Stimulated activated CD4-positive, alpha-beta T cell treated with anti-CD3 and anti-CD28 coated beads, Interleukin-12 subunit alpha, Interleukin-12 subunit beta, amount 100 ng/mL, for 48 hours (primary cell): ENCODE measurements around the gene BTBD17.
A peak's percentile ranks its signal among the peaks of the same experiment; 100 is the strongest.

Experiments
- DNase-seq, 3 donors: peaks; one replicate each; pipeline ENCODE4 v3.0.0-alpha.2; 2020; ENCODE audit warnings: low read depth in 2 of 3, low spot score in 1 of 3

The BTBD17 gene

GRCh38 chr17:74389084-74389753, 27.6 kb upstream of the BTBD17 start:
- no peak for DNase-seq

DNA sequence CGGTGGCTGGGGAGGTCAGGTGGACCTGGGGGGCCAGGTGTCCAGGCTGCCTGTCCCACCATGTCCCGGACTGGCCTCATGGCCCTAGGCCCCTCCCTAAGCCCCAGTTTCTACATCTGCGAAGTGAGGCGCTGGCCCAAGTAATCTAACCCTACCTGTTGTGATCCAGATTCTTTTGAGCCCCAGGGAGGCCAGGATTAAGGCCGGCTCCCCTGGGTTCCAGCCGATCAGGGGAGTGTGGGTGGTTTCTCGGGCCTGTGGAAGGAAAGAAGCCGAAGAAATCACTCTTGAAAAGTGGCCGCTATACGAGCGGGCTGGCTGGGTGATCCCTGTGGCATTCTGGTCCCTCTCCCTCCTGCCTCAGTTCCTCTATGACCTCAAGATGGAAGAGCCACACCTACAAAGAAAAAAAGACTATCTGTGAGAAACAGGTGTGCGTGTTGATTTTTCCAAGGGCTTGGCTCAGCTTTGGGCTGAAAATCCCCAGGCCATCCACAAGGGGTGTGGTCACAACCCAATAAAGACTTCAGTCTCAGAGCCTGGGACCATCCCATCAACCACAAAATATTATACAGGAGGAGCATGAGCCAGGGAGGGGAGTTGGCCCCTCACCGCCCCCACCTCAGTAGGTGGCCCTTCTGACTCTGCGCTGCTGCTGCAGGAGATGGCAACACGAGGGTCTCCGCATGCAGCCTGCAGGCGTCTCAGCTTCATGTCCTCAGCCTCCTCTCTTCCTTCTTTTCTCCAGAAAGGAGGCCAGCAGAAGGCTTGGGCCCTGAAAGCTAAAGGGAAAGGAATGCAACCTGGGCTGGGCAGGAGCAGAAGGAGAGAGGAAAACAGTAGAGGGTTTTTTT, 25.9 kb upstream of the BTBD17 start:
- DNase-seq: no peak

DNA sequence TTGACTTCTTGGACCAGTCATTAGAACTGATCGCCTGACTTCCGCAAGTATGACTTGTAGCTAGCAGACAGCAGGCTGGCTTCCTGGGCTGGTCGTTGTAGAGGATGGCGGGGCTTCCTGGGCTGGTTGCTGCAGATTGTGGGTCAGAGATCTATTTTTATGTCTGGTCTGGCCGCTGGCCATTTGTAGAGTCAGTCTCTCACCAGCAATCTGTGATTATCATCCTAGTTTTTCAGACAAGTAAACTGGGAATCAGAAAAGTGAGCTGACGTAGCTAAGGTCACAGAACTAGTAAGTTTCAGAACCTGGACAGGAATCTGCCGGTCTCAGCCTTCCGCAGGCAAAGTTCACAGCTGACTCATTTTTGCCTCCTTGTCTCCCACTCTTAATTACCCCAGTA, 24.7 kb upstream of the BTBD17 start:
- no peak for DNase-seq

- DNase-seq: no peak
Observed at GRCh38 chr17:74385201-74385600, 23.5 kb upstream of the BTBD17 start.

- no peak for DNase-seq
Observed at GRCh38 chr17:74383141-74383540, 21.5 kb upstream of the BTBD17 start.

DNA sequence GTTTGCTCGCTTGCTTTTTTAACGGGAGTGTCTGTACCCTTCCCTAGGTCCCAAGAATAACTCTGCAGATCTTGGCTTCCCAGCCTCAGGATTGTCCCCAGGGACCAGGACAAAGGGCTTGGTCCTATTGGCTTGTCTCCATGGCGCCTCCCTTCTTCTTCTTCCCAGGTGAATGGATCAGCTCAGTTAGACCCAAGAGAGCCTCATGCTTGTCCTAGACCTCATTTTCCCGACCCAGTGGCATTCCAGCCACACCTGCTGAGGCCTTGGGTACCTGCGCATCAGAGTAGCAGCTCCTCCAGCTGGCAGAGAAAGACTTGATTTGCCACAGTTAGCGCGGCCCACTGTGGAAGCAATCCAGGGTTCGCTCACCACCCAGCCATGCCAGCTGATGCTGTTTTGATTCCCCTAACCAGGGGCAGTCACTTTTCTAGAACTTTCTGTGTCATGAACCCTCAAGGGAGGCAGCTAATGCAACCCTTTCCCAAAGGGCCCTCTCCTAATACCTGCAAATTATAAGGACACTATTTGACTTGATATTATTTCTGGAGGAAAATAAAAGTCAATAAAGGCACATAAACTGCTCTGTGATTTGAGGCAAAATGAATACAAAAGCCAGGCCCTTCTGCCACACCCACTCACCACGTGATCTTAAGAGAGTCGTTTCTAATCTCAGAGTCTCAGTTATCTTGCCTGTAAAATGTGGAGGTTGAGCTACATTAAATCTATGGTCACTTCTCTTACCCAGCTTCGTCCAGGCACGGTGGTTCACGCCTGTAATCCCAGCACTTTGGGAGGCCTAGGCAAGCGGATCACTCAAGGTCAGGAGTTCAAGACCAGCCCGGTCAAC, 19.5 kb upstream of the BTBD17 start:
- no peak for DNase-seq

DNA sequence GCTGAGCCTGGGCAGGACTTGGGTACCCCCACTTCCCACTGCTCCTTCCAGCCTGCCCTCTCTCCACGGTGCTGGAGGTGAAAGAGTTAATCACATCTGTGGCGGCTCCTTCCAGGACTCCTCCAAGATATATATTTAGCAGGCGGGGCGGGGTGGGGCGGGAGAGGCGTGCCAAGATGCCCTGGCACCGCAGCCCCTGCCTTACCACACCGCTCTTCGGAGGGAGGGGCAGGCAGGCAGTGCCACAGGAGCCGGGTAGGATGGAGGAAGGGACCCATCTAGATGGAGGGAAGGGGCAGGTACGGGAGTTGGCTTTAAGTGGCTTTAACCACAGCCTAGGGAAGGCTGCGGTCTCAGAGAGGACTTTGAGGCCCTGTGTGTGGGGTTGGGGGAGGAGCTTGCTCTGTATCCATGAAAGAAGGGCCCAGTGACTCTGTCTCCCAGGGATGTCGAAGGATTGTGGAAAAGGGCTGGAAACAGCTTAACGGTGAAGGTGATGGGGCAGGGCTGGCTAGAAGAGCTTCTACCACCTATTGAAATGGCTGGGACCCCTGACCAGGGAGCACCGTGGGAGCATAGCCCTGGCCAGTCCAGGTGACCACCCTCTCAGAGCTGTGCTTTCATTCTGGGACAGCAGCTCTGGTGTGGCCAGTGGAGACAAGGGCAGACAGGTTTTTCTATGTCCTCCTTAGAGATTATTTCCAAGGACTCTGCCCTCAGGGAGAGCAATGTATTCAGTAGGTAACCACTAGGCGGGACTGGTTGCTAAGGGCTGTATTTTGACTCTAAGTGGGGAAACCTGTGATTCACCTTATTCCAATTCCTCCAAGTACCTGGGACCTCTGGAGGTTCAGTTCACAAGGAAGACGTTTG, 18.7 kb upstream of the BTBD17 start:
- DNase-seq: no peak

- peak; percentile 87 to 97 (median 91) for DNase-seq
Observed at GRCh38 chr17:74379495-74380085, 17.9 kb upstream of the BTBD17 start.

- DNase-seq: no peak
Observed at GRCh38 chr17:74374858-74375257, 13.2 kb upstream of the BTBD17 start.

- no peak for DNase-seq
Observed at GRCh38 chr17:74373838-74374606, 12.4 kb upstream of the BTBD17 start.

DNA sequence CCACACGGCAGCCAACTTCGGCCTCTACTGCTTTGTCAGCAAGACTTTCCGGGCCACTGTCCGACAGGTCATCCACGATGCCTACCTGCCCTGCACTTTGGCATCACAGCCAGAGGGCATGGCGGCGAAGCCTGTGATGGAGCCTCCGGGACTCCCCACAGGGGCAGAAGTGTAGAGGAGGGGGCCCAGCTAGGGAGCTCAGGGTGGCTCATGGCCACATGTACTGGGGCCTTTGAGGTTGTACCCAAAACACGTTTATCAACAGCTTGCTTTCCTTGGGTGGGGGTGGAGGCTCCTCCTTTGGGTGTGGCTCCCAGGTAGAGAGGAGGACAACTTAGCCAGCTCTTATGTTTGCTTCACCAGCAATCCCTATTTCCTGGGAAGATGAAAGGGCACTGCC, 10.8 kb upstream of the BTBD17 start:
- no peak for DNase-seq

GRCh38 chr17:74371653-74372147, 10.0 kb upstream of the BTBD17 start:
- DNase-seq: no peak

GRCh38 chr17:74369665-74370490, 8.2 kb upstream of the BTBD17 start:
- DNase-seq: no peak

- DNase-seq: peak; percentile 36 to 52 (median 43)
Observed at GRCh38 chr17:74369221-74369620, 7.6 kb upstream of the BTBD17 start.

GRCh38 chr17:74368341-74369081, 6.8 kb upstream of the BTBD17 start:
- peak; percentile 46 to 75 (median 61) for DNase-seq

DNA sequence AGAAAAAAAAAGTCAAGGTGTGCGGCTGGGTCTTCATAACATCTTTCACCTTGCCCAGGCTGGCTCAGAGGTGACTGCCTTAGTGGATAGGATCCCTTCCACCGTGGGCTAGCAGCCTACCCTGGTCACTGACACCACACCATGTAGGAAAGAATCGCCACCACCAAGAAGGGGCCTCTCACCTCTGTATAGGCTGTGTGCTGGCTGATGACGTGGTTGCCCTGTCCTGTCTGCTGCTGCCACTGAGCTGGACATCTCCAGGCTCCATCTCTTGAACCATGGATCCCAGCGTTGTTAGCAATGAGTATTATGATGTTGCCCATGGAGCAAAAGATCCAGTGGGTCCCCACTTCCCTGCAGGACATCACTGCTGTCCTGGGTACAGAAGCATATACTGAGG, 5.5 kb upstream of the BTBD17 start, which contains the start of gene GPR142:
Gene GPR142 (plus strand): TSS at position 301 of the 400 bp plus-strand sequence. CDS start 2,035 bp downstream, outside the sequence.
- DNase-seq: no peak

DNA sequence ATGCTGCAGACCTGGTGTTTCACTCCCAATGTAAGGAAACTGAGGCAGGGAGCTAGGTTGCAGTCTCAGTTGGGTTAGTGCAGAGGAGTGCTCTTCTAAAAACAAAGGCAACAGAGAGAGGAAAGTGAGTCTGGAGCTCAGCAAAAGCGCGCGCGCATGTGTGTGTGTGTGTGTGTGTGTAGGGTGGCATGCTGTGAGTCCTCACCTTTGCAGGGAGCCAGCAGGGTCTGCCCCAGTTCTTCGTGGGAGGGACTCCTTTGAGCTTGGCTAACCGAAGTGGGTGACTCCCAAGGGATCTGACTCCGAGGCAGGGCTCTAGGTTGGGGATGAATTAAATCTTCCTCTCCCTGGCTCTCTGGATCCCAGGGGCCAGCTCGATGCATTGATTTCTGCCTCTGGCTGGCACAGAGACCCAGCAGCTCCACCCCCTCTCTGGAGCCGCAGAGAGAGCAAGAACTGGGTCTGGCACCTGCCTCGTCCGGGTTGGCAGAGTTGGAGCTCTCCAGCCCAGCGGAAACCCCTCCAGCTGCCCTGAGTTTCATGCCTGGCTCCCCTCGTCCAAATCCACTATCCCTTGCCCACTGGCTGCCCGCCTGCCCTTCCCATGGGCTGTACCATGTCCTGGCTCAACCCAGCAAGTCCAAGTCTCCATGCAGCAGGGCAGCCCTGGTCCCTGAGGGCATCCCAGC, 1.3 kb upstream of the BTBD17 start:
- no peak for DNase-seq
